ENCODE data around the gene PLXNB1.

PLXNB1 gene

GRCh38 chr3:48414376-48415250 lies 15.3 kb downstream of the PLXNB1 start:
- FAIRE-seq: no peak
- TF ChIP-seq POLR2A (IDR thresholded peaks at IDR 0.05; ENCODE audit: low read depth, low read length): no peak
- DNase-seq (ENCODE audit: insufficient read length, low spot score): no peak

GRCh38 chr3:48413611-48414010 lies 16.3 kb downstream of the PLXNB1 start:
- no peak for TF ChIP-seq POLR2A (IDR thresholded peaks at IDR 0.05; ENCODE audit: low read depth, low read length)
- FAIRE-seq: no peak
- DNase-seq (ENCODE audit: insufficient read length, low spot score): no peak

- TF ChIP-seq POLR2A (IDR thresholded peaks at IDR 0.05; ENCODE audit: low read depth, low read length): no peak
- no peak for FAIRE-seq
- no peak for DNase-seq (ENCODE audit: insufficient read length, low spot score)
Measured at GRCh38 chr3:48413086-48413485, 16.8 kb downstream of the PLXNB1 start.

- FAIRE-seq: no peak
- DNase-seq (ENCODE audit: insufficient read length, low spot score): no peak
- TF ChIP-seq POLR2A (IDR thresholded peaks at IDR 0.05; ENCODE audit: low read depth, low read length): no peak
Measured at GRCh38 chr3:48412375-48413001, 17.4 kb downstream of the PLXNB1 start.

- DNase-seq (ENCODE audit: insufficient read length, low spot score) (no peak), FAIRE-seq (no peak)
- no peak for TF ChIP-seq POLR2A (IDR thresholded peaks at IDR 0.05; ENCODE audit: low read depth, low read length)
Measured at GRCh38 chr3:48411606-48412374, 18.1 kb downstream of the PLXNB1 start.

- TF ChIP-seq POLR2A (IDR thresholded peaks at IDR 0.05; ENCODE audit: low read depth, low read length): no peak
- DNase-seq (ENCODE audit: insufficient read length, low spot score) (no peak), FAIRE-seq (no peak)
Measured at GRCh38 chr3:48411041-48411588, 18.8 kb downstream of the PLXNB1 start.

GRCh38 chr3:48410205-48411040 lies 19.5 kb downstream of the PLXNB1 start:
- FAIRE-seq: no peak
- no peak for TF ChIP-seq POLR2A (IDR thresholded peaks at IDR 0.05; ENCODE audit: low read depth, low read length)
- no peak for DNase-seq (ENCODE audit: insufficient read length, low spot score)

GRCh38 chr3:48409291-48410201 lies 20.3 kb downstream of the PLXNB1 start:
- no peak for TF ChIP-seq POLR2A (IDR thresholded peaks at IDR 0.05; ENCODE audit: low read depth, low read length)
- FAIRE-seq (no peak), DNase-seq (ENCODE audit: insufficient read length, low spot score) (no peak)

GRCh38 chr3:48408823-48409281 lies 21.0 kb downstream of the PLXNB1 start:
- DNase-seq (ENCODE audit: insufficient read length, low spot score) (no peak), FAIRE-seq (no peak)
- no peak for TF ChIP-seq POLR2A (IDR thresholded peaks at IDR 0.05; ENCODE audit: low read depth, low read length)

- TF ChIP-seq POLR2A (IDR thresholded peaks at IDR 0.05; ENCODE audit: low read depth, low read length): no peak
- DNase-seq (ENCODE audit: insufficient read length, low spot score): no peak
- no peak for FAIRE-seq
Measured at GRCh38 chr3:48407542-48408099, 22.3 kb downstream of the PLXNB1 start.

- TF ChIP-seq POLR2A (IDR thresholded peaks at IDR 0.05; ENCODE audit: low read depth, low read length): no peak
- no peak for FAIRE-seq
- DNase-seq (ENCODE audit: insufficient read length, low spot score): no peak
Measured at GRCh38 chr3:48406443-48407431, 23.1 kb downstream of the PLXNB1 start.
